Measurements from ENCODE around the gene BUD13.

Gene BUD13

DNA sequence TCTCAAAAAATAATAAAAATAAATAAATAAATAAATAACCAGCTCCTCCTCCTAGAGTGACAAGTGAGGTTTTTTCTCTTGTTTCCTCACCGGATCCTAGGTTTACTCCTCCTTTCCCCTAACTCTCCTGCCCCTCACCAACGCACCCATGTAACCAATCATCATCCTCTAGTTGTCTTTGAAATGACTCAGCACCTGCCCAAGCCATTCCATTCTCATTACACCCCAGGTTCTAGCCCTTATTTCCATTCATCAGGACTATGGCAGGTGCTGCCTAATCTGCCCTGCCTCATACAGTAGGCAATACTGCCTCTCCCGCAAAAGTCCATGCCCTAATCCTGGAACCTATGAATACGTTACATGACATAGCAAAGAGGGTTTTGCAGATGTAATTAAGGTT, 60.4 kb downstream of the BUD13 start:
- H3K9ac ChIP-seq (ENCODE audit: low read length), result no peak overlapping the region
- no peak overlapping the region for H2AFZ ChIP-seq (ENCODE audit: low read length)
- TF ChIP-seq EZH2 (IDR thresholded peaks at IDR 0.05; ENCODE audit: borderline replicate concordance, low read length), result no peak
- TF ChIP-seq, protein P1, sequence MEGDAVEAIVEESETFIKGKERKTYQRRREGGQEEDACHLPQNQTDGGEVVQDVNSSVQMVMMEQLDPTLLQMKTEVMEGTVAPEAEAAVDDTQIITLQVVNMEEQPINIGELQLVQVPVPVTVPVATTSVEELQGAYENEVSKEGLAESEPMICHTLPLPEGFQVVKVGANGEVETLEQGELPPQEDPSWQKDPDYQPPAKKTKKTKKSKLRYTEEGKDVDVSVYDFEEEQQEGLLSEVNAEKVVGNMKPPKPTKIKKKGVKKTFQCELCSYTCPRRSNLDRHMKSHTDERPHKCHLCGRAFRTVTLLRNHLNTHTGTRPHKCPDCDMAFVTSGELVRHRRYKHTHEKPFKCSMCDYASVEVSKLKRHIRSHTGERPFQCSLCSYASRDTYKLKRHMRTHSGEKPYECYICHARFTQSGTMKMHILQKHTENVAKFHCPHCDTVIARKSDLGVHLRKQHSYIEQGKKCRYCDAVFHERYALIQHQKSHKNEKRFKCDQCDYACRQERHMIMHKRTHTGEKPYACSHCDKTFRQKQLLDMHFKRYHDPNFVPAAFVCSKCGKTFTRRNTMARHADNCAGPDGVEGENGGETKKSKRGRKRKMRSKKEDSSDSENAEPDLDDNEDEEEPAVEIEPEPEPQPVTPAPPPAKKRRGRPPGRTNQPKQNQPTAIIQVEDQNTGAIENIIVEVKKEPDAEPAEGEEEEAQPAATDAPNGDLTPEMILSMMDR (IDR thresholded peaks at IDR 0.05; ENCODE audit: low read length), result no peak

DNA sequence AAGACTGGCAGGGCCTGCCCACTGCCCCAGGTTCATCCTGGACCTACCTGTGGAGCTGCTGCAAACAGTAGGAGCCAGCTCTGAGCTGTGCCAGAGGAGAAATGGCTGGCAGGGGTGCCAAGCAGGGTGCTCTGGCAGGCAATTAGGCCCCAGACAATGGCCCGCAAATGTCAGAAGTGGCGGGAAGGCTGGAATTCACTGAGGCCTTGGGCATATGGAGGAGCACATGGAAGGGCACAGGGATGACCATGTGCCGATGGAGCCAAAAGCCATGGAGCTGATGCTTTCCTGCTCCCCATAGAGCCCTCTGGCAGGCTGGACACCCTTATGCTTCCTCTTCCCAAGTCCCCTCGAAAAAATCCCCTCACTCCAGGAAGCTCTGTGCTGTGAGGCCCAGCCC, 62.0 kb downstream of the BUD13 start:
- Histone ChIP-seq H4K20me1 (ENCODE audit: insufficient read depth, low read length) (no peaks in the 10 kb centered on the region), H3K9me3 (ENCODE audit: low read length) (no peaks in the 10 kb centered on the region), H3F3A (ENCODE audit: insufficient read depth, low read length) (no peaks in the 10 kb centered on the region), H3K27me3 (ENCODE audit: insufficient read depth, low read length) (no peaks in the 10 kb centered on the region), H3K79me2 (ENCODE audit: insufficient read depth, low read length) (no peaks in the 10 kb centered on the region), H3K9ac (ENCODE audit: low read length) (no peak overlapping the region), H3K4me1 (ENCODE audit: insufficient read depth, low read length, severe bottlenecking) (no peaks in the 10 kb centered on the region), H3K27ac (ENCODE audit: low read depth, low read length, poor library complexity, severe bottlenecking) (no peak overlapping the region), H2AFZ (ENCODE audit: low read length) (no peak overlapping the region), H3K9me2 (ENCODE audit: low read depth, low read length) (no peaks in the 10 kb centered on the region), H3K36me3 (ENCODE audit: insufficient read depth, low read length) (no peaks in the 10 kb centered on the region), H3K4me2 (ENCODE audit: low read length) (no peak overlapping the region), H3K4me3 (ENCODE audit: low read depth, low read length, poor library complexity, severe bottlenecking) (no peak overlapping the region)
- TF ChIP-seq EZH2 (IDR thresholded peaks at IDR 0.05; ENCODE audit: borderline replicate concordance, low read length), result no peak
- TF ChIP-seq, protein P1 (IDR thresholded peaks at IDR 0.05; ENCODE audit: low read length), result no peak

More for the DNA sequence above, 60.4 kb downstream of the BUD13 start:
- Histone ChIP-seq H3K36me3 (ENCODE audit: insufficient read depth, low read length) (no peaks in the 10 kb centered on the region), H3K4me2 (ENCODE audit: low read length) (no peak overlapping the region), H3K4me1 (ENCODE audit: insufficient read depth, low read length, severe bottlenecking) (no peaks in the 10 kb centered on the region), H3K9me2 (ENCODE audit: low read depth, low read length) (no peaks in the 10 kb centered on the region), H3K9me3 (ENCODE audit: low read length) (no peaks in the 10 kb centered on the region), H3K4me3 (ENCODE audit: low read depth, low read length, poor library complexity, severe bottlenecking) (no peak overlapping the region), H3K27me3 (ENCODE audit: insufficient read depth, low read length) (no peaks in the 10 kb centered on the region), H4K20me1 (ENCODE audit: insufficient read depth, low read length) (no peaks in the 10 kb centered on the region), H3K27ac (ENCODE audit: low read depth, low read length, poor library complexity, severe bottlenecking) (no peak overlapping the region), H3F3A (ENCODE audit: insufficient read depth, low read length) (no peaks in the 10 kb centered on the region), H3K79me2 (ENCODE audit: insufficient read depth, low read length) (no peaks in the 10 kb centered on the region)

- no peaks in the 10 kb centered on the region for H3K4me1 ChIP-seq (ENCODE audit: insufficient read depth, low read length, severe bottlenecking)
- no peak overlapping the region for H3K4me3 ChIP-seq (ENCODE audit: low read depth, low read length, poor library complexity, severe bottlenecking)
Measured at GRCh38 chr11:116710001-116710674, 62.6 kb downstream of the BUD13 start.

More at GRCh38 chr11:116710001-116710674, 62.6 kb downstream of the BUD13 start:
- H3F3A ChIP-seq (ENCODE audit: insufficient read depth, low read length), result no peaks in the 10 kb centered on the region
- H3K9me2 ChIP-seq (ENCODE audit: low read depth, low read length), result no peaks in the 10 kb centered on the region
- H4K20me1 ChIP-seq (ENCODE audit: insufficient read depth, low read length), result no peaks in the 10 kb centered on the region
- H3K4me2 ChIP-seq (ENCODE audit: low read length), result no peak overlapping the region
- H3K79me2 ChIP-seq (ENCODE audit: insufficient read depth, low read length), result no peaks in the 10 kb centered on the region
- no peak overlapping the region for H3K27ac ChIP-seq (ENCODE audit: low read depth, low read length, poor library complexity, severe bottlenecking)
- H3K27me3 ChIP-seq (ENCODE audit: insufficient read depth, low read length), result no peaks in the 10 kb centered on the region
- H3K9ac ChIP-seq (ENCODE audit: low read length), result no peak overlapping the region
- H3K36me3 ChIP-seq (ENCODE audit: insufficient read depth, low read length), result no peaks in the 10 kb centered on the region
- H3K9me3 ChIP-seq (ENCODE audit: low read length), result no peaks in the 10 kb centered on the region
- H2AFZ ChIP-seq (ENCODE audit: low read length), result no peak overlapping the region
- TF ChIP-seq, protein P1 (IDR thresholded peaks at IDR 0.05; ENCODE audit: low read length), result no peak

All from OCI-LY1 (cell line).